Frontal cortex (tissue), 4 donors: ENCODE measurements around the gene NOTCH4. TPM values are rescaled to one million over a fixed set of nuclear protein-coding genes. Genes with fewer than 3 reads are reported as not detected.

ENCODE experiments used
- DNase-seq, 2 donors: peaks; one replicate each; pipeline ENCODE4 v3.0.0; 2012; ENCODE audit warnings: low spot score in 2 of 2
- FAIRE-seq: peaks from 2 replicates; lab custom pipeline; 2012; peaks lifted over from hg19 to GRCh38; lab: Jason Lieb, UNC
- small RNA-seq: library from RNA; depleted of rRNA; stranded (forward); fragments of <200 nt; gene quantifications from one replicate; pipeline ENCODE3, GENCODE V24; 2014
- total RNA-seq: library from RNA; depleted of rRNA; stranded (reverse); fragments of >200 nt; gene quantifications from one replicate; pipeline ENCODE4 v1.2.3, GENCODE V29; 2014
- donor health status: control.
- donor health status: control.
- donor health status: control.

NOTCH4 gene
- total RNA-seq, 1 donor from 2014 or later, result 5.3 TPM

- DNase-seq (no peak), FAIRE-seq (no peak)
Observed at GRCh38 chr6:32149932-32150870, 73.7 kb downstream of the NOTCH4 start.

DNA sequence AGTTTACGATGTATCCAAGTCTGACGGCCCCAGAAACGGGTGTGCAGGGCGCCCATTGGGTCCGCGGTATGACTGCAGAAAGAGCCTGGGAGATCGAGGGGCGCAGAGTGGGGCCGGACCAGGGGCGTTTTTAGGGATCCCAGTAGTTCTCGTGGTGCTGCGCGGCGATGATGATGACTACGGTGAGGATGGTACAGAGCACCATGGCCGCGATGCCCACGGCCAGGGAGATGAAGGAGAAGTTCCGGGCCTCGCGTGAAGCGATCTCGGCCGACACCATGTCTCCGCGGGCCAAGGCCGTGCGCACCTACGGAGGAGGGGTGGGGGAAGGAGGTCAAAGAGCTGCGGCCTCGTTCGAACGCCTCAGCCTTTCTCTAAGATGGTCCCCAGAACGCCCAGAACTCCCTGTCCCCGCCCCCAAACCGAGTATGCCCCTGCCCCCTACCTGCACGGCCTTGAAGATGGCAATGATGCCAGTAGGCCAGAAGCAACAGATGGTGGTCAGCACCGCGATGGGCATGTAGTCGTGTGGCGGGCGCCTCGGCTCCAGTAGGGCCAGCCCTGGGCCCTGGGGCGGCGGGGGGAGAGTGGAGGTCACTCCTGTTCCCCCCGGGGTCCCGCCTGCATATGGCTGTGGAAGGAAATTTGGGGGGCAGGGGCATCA, 74.6 kb downstream of the NOTCH4 start:
- no peak for DNase-seq

DNA sequence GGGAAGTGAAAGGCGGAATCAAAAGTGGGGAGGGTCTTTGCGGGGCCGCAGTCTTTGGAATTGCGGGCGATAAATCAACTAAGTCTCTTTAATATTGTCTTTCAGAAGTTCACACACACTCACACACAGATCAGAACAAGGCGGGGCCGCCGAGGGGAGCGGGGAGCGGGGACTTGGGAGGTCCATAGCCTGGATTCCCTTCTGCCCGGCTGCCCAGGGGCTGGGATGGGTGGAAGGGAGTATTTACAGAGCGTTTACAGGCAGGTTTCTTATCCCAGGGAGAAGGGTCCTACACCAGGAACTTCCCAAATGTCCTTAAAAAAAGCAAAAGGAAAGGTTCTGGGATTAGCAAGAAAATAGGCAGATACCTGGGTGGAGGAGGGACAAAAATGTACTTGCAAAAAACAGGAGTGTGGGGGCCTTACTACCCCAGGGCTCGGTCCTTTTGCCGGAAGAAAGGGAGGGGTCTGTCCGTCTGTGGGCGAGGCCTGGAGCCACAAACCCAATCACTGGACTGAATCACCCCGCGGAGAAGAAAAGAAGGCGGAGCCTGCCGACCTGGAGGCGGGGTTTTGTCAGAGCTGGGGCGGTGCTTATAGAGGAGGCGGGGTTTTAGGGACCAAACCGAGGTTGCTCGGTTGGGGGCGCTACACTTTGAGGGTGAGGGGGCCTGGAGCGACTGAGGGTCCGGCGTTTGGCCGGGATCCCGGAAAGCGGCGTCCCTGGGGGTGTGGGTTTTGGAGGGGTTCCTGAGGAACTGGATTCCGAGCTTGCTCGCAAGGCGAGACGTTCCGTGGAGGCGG, 75.4 kb downstream of the NOTCH4 start:
- FAIRE-seq, result no peak
- DNase-seq, result no peak

More for the DNA sequence above, 74.6 kb downstream of the NOTCH4 start:
- FAIRE-seq, result no peak

DNA sequence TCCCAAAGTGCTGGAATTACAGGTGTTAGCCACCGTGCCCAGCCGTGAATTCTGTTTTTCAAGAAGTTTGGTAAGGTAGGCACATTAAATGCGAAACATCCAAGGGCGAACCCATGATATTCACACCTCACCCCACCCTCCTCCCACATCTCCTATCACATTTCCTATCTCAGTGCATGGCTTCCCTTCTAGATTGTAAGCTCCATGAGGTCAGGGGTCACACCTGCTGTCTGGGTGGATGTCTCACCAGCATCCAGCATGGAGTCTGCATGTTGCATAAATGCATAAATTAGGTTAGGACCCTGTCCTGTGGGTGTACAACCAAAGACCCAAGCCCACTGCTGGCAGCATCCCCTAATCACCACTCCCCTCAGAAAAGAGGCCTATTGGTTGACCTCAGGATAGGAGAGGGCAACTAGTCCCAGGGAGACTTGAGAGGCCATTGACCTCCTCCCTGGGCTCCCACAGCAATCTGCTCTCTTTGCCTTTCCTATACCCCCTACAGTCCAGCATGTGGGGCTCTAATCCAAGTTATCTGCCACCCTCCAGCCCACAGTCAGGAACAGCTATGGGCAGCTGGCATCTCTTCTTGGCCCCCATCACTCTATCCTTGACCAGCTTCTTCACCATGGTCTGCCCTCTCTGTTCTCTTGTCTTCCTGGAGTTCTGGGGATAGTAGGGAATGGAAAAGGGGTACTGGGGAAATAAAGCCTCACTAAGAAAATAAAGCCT, 76.3 kb downstream of the NOTCH4 start:
- DNase-seq (no peak), FAIRE-seq (no peak)

DNA sequence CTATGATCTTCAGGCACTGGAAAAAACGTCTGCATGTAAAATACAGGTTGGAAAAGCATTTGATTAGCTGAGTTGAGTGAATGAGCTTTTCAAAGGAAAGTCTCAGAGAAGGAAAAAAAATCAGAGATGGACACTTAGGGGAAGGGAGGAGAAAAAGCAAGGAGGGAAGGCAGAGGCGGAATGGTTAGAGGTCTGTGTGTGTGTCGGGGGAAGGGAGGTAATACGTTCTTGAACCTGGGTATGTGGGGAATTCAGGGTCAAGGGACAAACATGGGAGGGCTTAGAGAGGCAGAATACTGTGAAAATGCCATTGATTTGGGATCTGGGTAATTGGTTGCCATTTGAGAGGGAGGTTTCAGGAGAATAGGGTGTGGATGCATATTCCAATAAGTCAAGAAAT, 77.2 kb downstream of the NOTCH4 start:
- FAIRE-seq (no peak), DNase-seq (no peak)

- no peak for DNase-seq
- no peak for FAIRE-seq
Observed at GRCh38 chr6:32146287-32146686, 77.6 kb downstream of the NOTCH4 start.

Small RNA genes lying within 50 kb of the gene (small RNA-seq; reads per million reads assigned to genes)
- gene AL662884.1 (not detected), gene MIR6833 (not detected)

Other genes with a start within 250 kb of the NOTCH4 start
- gene C4A, start 242.0 kb downstream of the NOTCH4 start, total RNA-seq, result 10.6 TPM
- 9.0 TPM for gene C4B, start 209.3 kb downstream of the NOTCH4 start, total RNA-seq
- under 0.01 TPM for gene CYP21A2, start 185.7 kb downstream of the NOTCH4 start, total RNA-seq
- gene TNXB, start 114.7 kb downstream of the NOTCH4 start, total RNA-seq, result 4.5 TPM
- gene ATF6B, start 95.8 kb downstream of the NOTCH4 start, total RNA-seq, result 13.0 TPM
- 4.5 TPM for gene FKBPL, start 93.8 kb downstream of the NOTCH4 start, total RNA-seq
- gene PRRT1, start 72.1 kb downstream of the NOTCH4 start, total RNA-seq, result 0.41 TPM
- gene PPT2, start 69.9 kb downstream of the NOTCH4 start, total RNA-seq, result 9.8 TPM
- gene EGFL8, start 59.5 kb downstream of the NOTCH4 start, total RNA-seq, result 5.7 TPM
- 14.3 TPM for gene AGPAT1, start 48.0 kb downstream of the NOTCH4 start, total RNA-seq
- gene RNF5, start 45.7 kb downstream of the NOTCH4 start, total RNA-seq, result 104 TPM
- 0.82 TPM for gene AGER, start 39.8 kb downstream of the NOTCH4 start, total RNA-seq
- gene PBX2, start 33.9 kb downstream of the NOTCH4 start, total RNA-seq, result 11.8 TPM
- gene GPSM3, start 31.4 kb downstream of the NOTCH4 start, total RNA-seq, result 0.41 TPM
- not detected for gene TSBP1, start 147.8 kb upstream of the NOTCH4 start, total RNA-seq
- not detected for gene BTNL2, start 183.1 kb upstream of the NOTCH4 start, total RNA-seq
- gene HLA-DRA, start 215.8 kb upstream of the NOTCH4 start, total RNA-seq, result 2.0 TPM